OCI-LY3 (cell line): ENCODE results near the gene SLC23A3.

ENCODE experiments used
- EZH2phosphoT487 ChIP-seq: fragments of 200-600 bp; shearing (Covaris generic); IDR thresholded peaks from 2 replicates; pipeline ENCODE4 v1.6.1; 2018; ENCODE audit warnings: antibody characterized with exemption, mixed run types, low read depth
- TF ChIP-seq, protein P1 (sequence below): fragments of 200-600, 300-600 bp; sonication (generic); IDR thresholded peaks from 2 replicates; pipeline ENCODE4 v1.5.1; 2014; ENCODE audit warnings: antibody characterized with exemption, low read length, low read depth

DNA sequence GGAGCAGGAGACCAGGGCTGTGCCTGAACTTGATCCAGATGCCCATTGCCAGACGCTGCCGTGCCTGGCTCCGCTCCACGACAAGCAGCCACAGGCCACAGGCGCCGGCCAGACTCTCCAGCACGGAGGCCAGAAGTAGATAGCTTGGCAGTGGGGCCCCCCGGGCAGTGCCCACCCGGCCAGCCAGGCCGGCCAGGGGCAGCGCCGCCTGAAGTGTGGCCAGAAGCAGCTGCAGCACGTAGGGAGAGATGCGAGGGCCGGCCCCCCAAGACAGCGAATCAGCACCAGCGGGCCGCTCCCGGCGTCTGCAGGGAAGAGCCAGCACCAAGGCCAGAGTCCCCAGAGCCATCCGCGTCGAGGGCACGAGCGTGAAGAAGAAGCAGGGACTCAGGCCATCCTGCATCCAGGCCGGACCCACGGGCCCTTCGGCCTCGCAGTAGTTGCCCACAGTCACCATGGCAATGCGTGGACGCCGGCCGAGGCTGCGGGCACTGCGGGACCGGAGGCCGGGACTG is 48.4 kb upstream of the SLC23A3 start:
- TF ChIP-seq EZH2phosphoT487 = no peak
- TF ChIP-seq, protein P1, sequence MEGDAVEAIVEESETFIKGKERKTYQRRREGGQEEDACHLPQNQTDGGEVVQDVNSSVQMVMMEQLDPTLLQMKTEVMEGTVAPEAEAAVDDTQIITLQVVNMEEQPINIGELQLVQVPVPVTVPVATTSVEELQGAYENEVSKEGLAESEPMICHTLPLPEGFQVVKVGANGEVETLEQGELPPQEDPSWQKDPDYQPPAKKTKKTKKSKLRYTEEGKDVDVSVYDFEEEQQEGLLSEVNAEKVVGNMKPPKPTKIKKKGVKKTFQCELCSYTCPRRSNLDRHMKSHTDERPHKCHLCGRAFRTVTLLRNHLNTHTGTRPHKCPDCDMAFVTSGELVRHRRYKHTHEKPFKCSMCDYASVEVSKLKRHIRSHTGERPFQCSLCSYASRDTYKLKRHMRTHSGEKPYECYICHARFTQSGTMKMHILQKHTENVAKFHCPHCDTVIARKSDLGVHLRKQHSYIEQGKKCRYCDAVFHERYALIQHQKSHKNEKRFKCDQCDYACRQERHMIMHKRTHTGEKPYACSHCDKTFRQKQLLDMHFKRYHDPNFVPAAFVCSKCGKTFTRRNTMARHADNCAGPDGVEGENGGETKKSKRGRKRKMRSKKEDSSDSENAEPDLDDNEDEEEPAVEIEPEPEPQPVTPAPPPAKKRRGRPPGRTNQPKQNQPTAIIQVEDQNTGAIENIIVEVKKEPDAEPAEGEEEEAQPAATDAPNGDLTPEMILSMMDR = no peak
